Fibroblast of skin of right biceps (primary cell): Measurements from ENCODE around the gene TRNP1.
"Not testable (repeated sequence)": the region's sequence is repeated elsewhere in the genome, so short reads cannot be mapped to it uniquely, and the experiment has no call there.

Source experiments
- DNase-seq: peaks from one replicate; pipeline ENCODE4 v3.0.0-alpha.2; 2013

TRNP1 gene, protein sequence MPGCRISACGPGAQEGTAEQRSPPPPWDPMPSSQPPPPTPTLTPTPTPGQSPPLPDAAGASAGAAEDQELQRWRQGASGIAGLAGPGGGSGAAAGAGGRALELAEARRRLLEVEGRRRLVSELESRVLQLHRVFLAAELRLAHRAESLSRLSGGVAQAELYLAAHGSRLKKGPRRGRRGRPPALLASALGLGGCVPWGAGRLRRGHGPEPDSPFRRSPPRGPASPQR

DNA sequence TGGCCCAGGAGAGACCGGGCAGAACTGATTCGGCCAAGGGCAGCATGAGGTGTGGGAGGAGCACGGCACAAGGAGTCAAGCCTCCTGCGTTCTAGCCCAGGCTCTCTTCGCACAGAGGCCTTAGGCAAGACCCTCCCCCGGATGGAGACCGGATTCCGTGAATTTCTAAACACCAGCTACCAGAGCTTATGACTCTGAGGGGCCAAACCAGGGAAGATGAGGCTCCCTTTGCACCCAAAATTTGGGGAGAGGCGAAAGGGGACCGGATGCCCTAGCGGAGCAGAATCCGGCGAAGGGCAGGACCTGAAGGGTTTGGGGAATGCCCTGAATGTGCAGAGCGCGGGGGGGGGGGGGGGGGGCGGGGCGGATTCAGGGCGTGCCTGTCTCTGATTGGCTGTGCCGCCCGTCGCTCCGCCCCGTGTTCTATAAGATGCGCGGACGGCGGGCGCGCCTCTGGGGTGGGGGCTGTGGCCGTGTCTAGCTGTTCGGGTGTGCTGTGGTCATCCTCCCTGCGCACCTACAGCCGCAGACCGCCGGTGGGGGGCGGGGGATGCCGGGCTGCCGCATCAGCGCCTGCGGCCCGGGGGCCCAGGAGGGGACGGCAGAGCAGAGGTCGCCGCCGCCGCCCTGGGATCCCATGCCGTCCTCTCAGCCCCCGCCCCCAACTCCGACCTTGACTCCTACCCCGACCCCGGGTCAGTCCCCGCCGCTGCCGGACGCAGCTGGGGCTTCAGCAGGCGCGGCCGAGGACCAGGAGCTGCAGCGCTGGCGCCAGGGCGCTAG is at the start of gene TRNP1:
Gene TRNP1 (plus strand): TSS at position 456 of the 783 bp plus-strand sequence. CDS start 95 bp downstream, at position 551.
- DNase-seq = peak; percentile 83

- no peak for DNase-seq
These were observed 48.4 kb upstream of the TRNP1 start for GRCh38 chr1:26945138-26945537.

DNA sequence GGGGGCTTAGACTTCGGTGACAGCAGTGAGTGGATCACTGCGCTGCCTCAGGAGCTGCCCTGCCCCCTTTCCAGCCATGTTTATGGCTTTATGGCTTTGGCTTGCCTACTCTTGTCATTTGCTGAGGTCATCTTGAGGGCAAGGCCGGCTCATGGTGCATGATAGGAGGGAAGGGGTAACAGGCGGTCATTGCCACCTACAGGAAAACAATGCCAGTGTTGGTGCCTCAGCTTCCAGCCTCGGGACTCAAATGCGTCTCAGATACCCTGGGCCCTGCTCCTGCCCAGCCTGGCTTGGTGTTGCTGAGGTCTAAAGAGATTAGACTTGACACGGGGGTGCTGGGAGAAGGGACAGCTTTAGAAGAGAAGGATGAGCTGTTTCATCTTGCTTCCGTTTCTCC is 47.8 kb upstream of the TRNP1 start:
- no peak for DNase-seq

DNA sequence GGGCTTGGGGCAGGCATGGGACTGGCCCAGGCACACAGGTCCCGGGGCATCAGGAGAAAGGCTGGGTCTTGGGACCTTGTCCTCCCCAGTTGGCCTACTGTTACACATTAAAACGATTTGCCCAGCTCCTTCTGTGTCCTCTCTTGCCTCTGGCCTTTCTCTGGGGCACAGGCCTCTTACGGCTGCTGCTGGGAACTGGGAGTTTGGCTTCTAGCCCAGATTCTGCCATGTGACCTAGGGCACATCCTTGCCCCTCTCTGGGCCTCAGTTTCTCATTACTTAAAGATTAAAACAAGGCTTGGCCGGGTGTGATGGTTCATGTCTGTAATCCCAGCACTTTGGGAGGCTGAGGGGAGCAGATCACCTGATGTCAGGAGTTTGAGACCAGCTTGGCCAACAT is 47.2 kb upstream of the TRNP1 start:
- DNase-seq = no peak

DNA sequence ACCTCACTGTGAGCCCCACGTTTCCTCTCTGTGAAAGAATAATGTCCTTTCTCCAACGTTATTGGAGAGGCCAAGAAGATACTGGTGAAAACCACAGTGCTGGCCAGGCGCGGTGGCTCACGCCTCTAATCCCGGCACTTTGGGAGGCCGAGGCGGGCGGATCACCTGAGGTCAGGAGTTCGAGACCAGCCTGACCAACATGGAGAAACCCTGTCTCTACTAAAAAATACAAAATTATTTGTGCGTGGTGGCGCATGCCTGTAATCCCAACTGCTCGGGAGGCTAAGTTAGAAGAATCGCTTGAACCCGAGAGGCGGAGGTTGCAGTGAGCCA is 44.8 kb upstream of the TRNP1 start:
- not testable (repeated sequence) for DNase-seq

- no peak for DNase-seq
These were observed 44.1 kb upstream of the TRNP1 start for GRCh38 chr1:26949266-26949925.

DNA sequence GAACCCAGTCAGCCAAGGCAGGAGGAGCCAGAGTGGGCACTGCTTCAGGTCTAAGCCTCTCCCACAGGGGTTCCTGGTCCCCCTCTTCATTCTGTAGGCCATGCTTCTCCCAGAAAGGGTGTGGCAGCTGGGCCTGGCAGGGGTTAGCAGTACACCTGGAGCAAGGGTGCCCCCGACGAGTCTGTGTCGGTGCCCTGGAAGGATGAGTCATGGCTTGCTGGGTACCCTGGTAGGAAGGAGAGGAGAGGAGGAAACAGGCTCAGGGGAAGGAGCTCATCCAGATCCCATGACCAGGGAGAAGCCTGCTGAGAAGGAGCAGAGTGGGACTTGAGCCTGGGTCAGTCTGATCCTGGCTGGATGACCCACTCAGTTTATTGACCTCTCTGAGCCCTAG is 43.6 kb upstream of the TRNP1 start:
- DNase-seq = no peak

GRCh38 chr1:26950602-26951001 is 42.9 kb upstream of the TRNP1 start:
- no peak for DNase-seq

- DNase-seq = no peak
These were observed 42.3 kb upstream of the TRNP1 start for GRCh38 chr1:26951216-26951615.

- DNase-seq = no peak
These were observed 41.5 kb upstream of the TRNP1 start for GRCh38 chr1:26951821-26952497.

DNA sequence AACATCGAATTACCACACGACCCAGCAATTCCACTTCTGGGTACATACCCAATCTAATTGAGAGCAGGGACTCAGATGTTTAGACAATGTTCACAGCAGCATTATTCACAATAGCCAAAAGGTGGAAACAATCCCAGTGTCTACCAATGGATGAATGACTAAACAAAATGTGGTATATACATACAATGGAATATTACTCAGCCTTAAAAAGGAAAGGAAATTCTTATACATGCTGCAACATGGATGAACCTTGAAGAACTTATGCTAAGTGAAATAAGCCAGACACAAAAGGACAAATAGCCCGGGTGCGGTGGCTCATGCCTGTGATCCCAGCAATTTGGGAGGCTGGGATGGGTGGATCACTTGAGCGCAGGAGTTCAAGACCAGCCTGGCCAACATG is 40.1 kb upstream of the TRNP1 start:
- DNase-seq = no peak

DNA sequence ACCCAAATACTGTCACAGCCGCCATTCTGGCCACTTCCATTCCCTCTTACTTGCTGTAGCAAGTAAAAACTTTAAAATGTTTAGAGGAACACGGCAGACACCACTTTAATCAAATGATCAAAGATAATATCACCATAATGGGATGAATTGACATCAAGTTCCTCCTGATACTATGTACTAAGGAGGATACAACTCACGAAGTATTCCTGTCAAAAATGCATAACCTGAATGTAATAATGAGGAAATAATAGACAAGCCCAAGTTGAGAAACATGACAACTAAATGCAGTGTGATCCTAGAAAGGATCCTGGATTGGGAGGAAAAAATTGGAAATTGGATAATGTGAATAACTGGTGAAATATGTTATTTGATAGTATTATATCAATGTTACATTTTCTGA is 37.2 kb upstream of the TRNP1 start:
- no peak for DNase-seq

GRCh38 chr1:26957306-26957705 is 36.2 kb upstream of the TRNP1 start:
- DNase-seq = no peak

GRCh38 chr1:26959270-26959669 is 34.2 kb upstream of the TRNP1 start:
- DNase-seq = no peak

GRCh38 chr1:26959722-26960624 is 33.5 kb upstream of the TRNP1 start, which contains the start of gene KDF1:
TSS of gene KDF1 (minus strand) at chr1:26960468. CDS start at chr1:26952380, 8,088 bp downstream.
- no peak for DNase-seq

- no peak for DNase-seq
These were observed 32.9 kb upstream of the TRNP1 start for GRCh38 chr1:26960625-26960966.

DNA sequence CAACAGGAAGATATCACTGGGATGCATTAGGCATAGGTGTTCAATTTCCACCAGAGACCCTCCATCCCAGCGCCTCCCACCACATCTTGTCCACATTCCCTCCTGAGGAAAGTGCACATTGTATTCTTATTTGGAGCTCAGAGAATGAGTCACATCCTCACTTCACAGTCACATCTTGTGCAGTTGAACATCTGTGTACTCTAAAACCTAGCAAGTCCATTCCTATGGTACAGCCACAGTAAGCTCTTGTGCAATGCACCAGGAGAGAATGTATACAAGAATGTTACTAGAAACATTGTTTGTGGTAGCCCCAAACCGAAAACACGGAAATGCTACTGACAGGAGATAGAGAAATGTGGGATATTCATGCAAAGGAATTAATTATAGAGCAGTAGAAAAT is 31.7 kb upstream of the TRNP1 start:
- DNase-seq = peak; percentile 89

GRCh38 chr1:26965213-26965612 is 28.3 kb upstream of the TRNP1 start:
- no peak for DNase-seq

DNA sequence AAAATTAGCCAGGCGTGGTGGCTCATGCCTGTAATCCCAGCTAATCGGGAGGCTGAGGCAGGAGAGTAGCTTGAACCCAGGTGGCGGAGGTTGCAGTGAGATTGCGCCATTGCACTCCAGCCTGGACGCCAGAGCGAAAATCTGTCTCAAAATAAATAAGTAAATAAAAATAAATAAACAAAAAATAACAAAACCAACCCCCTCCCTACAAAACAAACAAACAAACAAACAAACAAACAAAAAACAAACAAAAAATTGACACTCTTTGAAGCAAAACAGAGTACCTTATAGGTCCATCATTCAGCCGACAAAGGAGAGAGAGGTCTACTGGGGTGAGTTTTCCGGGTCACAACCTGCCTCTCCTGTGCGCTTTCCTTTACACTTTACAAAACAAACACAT is 27.9 kb upstream of the TRNP1 start:
- DNase-seq = no peak

DNA sequence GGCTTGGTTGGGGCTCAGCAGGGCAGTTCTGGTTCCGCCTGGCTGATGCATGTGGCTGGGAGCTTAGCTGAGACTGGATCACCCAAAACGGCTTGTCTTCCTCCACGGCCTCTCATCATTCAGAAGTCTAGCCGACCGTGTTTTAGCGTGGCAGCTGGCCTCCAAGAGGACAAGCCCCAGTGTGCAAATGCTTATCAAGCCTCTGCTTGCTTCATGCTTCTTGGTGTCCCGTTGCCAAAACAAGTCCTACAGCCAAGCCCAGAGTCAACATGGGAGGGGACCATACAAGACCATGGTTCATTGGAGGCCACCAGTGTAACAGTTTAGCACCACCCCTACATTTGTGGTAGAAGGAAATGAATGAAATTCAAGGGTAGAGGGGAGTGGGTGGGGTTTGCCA is 22.7 kb upstream of the TRNP1 start:
- no peak for DNase-seq

- DNase-seq = no peak
These were observed 21.9 kb upstream of the TRNP1 start for GRCh38 chr1:26971590-26971989.

- peak; percentile 56 for DNase-seq
These were observed 21.1 kb upstream of the TRNP1 start for GRCh38 chr1:26972390-26972789.

DNA sequence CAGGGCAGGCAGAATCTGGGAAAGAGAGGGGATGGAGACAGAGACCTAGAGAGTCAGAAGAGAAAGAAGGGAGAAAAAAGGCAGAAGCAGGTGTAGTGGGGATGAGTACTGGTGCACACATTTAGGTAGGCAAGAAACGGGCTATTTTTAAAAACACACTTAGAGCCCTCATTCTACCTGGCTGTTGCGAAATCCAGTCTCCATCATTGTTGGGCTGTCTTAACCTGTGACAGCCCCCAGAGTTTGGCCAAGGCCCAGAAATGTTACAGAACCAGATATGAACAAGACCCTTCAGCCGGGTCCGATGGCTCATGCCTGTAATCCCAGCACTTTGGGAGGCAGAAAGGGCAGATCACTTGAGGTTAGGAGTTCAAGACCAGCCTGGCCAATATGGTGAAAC is 20.7 kb upstream of the TRNP1 start:
- DNase-seq = no peak
